ENCODE results near the gene C1QTNF9.
A peak's percentile ranks its signal among the peaks of the same experiment; 100 is the strongest.

Gene C1QTNF9

DNA sequence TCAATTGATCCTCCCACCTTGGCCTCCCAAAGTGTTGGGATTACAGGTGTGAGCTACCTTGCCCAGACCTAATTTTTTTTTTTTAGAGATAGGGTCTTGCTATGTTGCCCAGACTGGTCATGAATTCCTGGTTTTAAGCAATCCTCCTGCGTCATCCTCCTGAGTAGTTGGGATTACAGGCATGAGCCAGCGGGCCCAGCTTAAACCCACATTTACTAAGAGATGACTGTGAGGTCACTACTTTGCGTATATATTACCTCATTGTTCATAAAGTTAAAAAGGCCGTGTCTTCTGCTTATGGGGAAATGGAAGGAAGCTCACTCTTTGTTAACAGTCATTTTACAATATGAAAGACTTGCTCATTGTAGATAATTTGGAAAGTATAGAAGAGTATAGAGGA is 39.6 kb upstream of the C1QTNF9 start:
- H3K4me1 ChIP-seq (ENCODE audit: control insufficient read depth, low read length), result peaks cover 35% of the 10 kb centered on the region

DNA sequence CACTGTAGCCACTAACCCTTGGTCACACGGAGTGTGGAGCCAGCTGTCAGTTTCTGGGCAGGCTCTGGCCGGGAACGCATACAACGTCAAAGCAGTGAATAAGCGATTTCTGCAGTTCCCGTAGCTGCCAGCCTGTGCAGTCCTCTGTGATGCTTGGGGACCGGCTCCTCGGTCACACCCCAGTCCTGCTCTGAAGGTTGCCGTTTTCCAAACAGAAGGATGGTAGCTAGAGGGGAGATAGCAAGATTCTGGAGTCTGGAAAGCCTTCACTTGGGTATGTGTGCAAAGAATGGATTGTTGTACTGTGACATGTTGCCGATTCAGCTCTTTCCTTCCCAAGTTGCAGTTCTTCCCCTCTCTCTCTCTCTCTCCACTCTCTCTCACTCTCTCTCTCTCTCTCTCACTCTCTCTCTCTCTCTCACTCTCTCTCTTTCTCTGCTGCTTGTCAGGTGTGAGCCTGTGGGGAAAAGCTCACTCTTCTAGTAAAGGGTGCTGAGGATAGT is 38.7 kb upstream of the C1QTNF9 start:
- H3F3A ChIP-seq (ENCODE audit: control insufficient read depth, insufficient read depth), result no peaks in the 10 kb centered on the region
- H3K36me3 ChIP-seq (ENCODE audit: control insufficient read depth, low read length), result no peaks in the 10 kb centered on the region
- H3K4me2 ChIP-seq (ENCODE audit: low read length), result peak overlapping the region; percentile 39
- 0 out of 2 replicates have a peak overlapping the region, but pooled peaks have one; percentile 16 for H3K4me3 ChIP-seq (ENCODE audit: low read length)
- H3K27ac ChIP-seq (ENCODE audit: low read depth, low read length), result no peak overlapping the region
- no peaks in the 10 kb centered on the region for H3K9me2 ChIP-seq (replicated peaks; ENCODE audit: control insufficient read depth, low read length)
- H3K27me3 ChIP-seq (ENCODE audit: control insufficient read depth, low read length), result peaks cover 4% of the 10 kb centered on the region; the same call in 1 of the 2 replicates
- TF ChIP-seq, protein P1, sequence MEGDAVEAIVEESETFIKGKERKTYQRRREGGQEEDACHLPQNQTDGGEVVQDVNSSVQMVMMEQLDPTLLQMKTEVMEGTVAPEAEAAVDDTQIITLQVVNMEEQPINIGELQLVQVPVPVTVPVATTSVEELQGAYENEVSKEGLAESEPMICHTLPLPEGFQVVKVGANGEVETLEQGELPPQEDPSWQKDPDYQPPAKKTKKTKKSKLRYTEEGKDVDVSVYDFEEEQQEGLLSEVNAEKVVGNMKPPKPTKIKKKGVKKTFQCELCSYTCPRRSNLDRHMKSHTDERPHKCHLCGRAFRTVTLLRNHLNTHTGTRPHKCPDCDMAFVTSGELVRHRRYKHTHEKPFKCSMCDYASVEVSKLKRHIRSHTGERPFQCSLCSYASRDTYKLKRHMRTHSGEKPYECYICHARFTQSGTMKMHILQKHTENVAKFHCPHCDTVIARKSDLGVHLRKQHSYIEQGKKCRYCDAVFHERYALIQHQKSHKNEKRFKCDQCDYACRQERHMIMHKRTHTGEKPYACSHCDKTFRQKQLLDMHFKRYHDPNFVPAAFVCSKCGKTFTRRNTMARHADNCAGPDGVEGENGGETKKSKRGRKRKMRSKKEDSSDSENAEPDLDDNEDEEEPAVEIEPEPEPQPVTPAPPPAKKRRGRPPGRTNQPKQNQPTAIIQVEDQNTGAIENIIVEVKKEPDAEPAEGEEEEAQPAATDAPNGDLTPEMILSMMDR (IDR thresholded peaks at IDR 0.05; ENCODE audit: low read depth, low read length, poor library complexity, severe bottlenecking), result no peak
- TF ChIP-seq EZH2phosphoT487 (IDR thresholded peaks at IDR 0.05; ENCODE audit: borderline replicate concordance, low read length), result no peak
- no peaks in the 10 kb centered on the region for H3K9me3 ChIP-seq (ENCODE audit: control insufficient read depth, insufficient read depth, low read length)
- H3K4me1 ChIP-seq (ENCODE audit: control insufficient read depth, low read length), result peaks cover 40% of the 10 kb centered on the region
- H4K20me1 ChIP-seq (ENCODE audit: control insufficient read depth, insufficient read depth, low read depth, low read length), result no peaks in the 10 kb centered on the region
- H3K79me2 ChIP-seq (ENCODE audit: control insufficient read depth, low read length), result no peaks in the 10 kb centered on the region

More for the DNA sequence above, 39.6 kb upstream of the C1QTNF9 start:
- Histone ChIP-seq H3K36me3 (ENCODE audit: control insufficient read depth, low read length) (no peaks in the 10 kb centered on the region), H3K9me3 (ENCODE audit: control insufficient read depth, insufficient read depth, low read length) (no peaks in the 10 kb centered on the region), H3F3A (ENCODE audit: control insufficient read depth, insufficient read depth) (no peaks in the 10 kb centered on the region), H3K4me2 (ENCODE audit: low read length) (no peak overlapping the region), H3K27me3 (ENCODE audit: control insufficient read depth, low read length) (peaks cover 4% of the 10 kb centered on the region; the same call in 1 of the 2 replicates), H3K9me2 (replicated peaks; ENCODE audit: control insufficient read depth, low read length) (no peaks in the 10 kb centered on the region), H3K27ac (ENCODE audit: low read depth, low read length) (no peak overlapping the region), H3K4me3 (ENCODE audit: low read length) (no peak overlapping the region), H3K79me2 (ENCODE audit: control insufficient read depth, low read length) (no peaks in the 10 kb centered on the region), H4K20me1 (ENCODE audit: control insufficient read depth, insufficient read depth, low read depth, low read length) (no peaks in the 10 kb centered on the region)
- no peak for TF ChIP-seq EZH2phosphoT487 (IDR thresholded peaks at IDR 0.05; ENCODE audit: borderline replicate concordance, low read length)
- TF ChIP-seq, protein P1 (IDR thresholded peaks at IDR 0.05; ENCODE audit: low read depth, low read length, poor library complexity, severe bottlenecking), result no peak

- Histone ChIP-seq H4K20me1 (ENCODE audit: control insufficient read depth, insufficient read depth, low read depth, low read length) (no peaks in the 10 kb centered on the region), H3K4me1 (ENCODE audit: control insufficient read depth, low read length) (peaks cover 40% of the 10 kb centered on the region), H3F3A (ENCODE audit: control insufficient read depth, insufficient read depth) (no peaks in the 10 kb centered on the region), H3K27me3 (ENCODE audit: control insufficient read depth, low read length) (peaks cover 4% of the 10 kb centered on the region; the same call in 1 of the 2 replicates), H3K9me2 (replicated peaks; ENCODE audit: control insufficient read depth, low read length) (no peaks in the 10 kb centered on the region), H3K9me3 (ENCODE audit: control insufficient read depth, insufficient read depth, low read length) (no peaks in the 10 kb centered on the region), H3K36me3 (ENCODE audit: control insufficient read depth, low read length) (no peaks in the 10 kb centered on the region), H3K27ac (ENCODE audit: low read depth, low read length) (no peak overlapping the region), H3K4me3 (ENCODE audit: low read length) (no peak overlapping the region), H3K79me2 (ENCODE audit: control insufficient read depth, low read length) (no peaks in the 10 kb centered on the region), H3K4me2 (ENCODE audit: low read length) (peak overlapping the region; percentile 39)
- no peak for TF ChIP-seq EZH2phosphoT487 (IDR thresholded peaks at IDR 0.05; ENCODE audit: borderline replicate concordance, low read length)
- TF ChIP-seq, protein P1 (IDR thresholded peaks at IDR 0.05; ENCODE audit: low read depth, low read length, poor library complexity, severe bottlenecking), result no peak
Observed at GRCh38 chr13:24271231-24271600, 38.2 kb upstream of the C1QTNF9 start.

Measured in DOHH2 (cell line).